GM12874 (cell line): ENCODE data around the gene CHST10.

ENCODE experiments used
- CTCF ChIP-seq: IDR thresholded peaks from 2 replicates; pipeline ENCODE4 v1.5.1; 2011; ENCODE audit warnings: low read depth, mild to moderate bottlenecking, control low read depth, low read length, moderate library complexity; ENCODE audit not compliant: insufficient read depth

The CHST10 gene

GRCh38 chr2:100416935-100417710, at the start of gene CHST10:
Gene CHST10, minus strand, starts transcription at chr2:100417668. Its CDS starts 10,993 bp downstream, at chr2:100406675.
- TF ChIP-seq CTCF = no peak

- TF ChIP-seq CTCF = no peak
These were observed 43.5 kb upstream of the CHST10 start for GRCh38 chr2:100460904-100461530.

GRCh38 chr2:100453853-100454252, 36.4 kb upstream of the CHST10 start:
- TF ChIP-seq CTCF = no peak

- TF ChIP-seq CTCF = no peak
These were observed 34.3 kb upstream of the CHST10 start for GRCh38 chr2:100451734-100452133.

- TF ChIP-seq CTCF = no peak
These were observed 33.6 kb upstream of the CHST10 start for GRCh38 chr2:100451092-100451491.

GRCh38 chr2:100446696-100447095, 29.2 kb upstream of the CHST10 start:
- TF ChIP-seq CTCF = no peak

GRCh38 chr2:100437751-100438150, 20.3 kb upstream of the CHST10 start:
- TF ChIP-seq CTCF = no peak
